OCI-LY3 (cell line): Measurements from ENCODE around the gene LRRC41.

Experiments
- CTCF ChIP-seq: fragments of 200-600, 300-600 bp; sonication (generic); IDR thresholded peaks from 2 replicates; pipeline ENCODE4 v1.5.1; 2014; ENCODE audit warnings: antibody characterized with exemption, low read length, low read depth
- EZH2phosphoT487 ChIP-seq: fragments of 200-600 bp; shearing (Covaris generic); IDR thresholded peaks from 2 replicates; pipeline ENCODE4 v1.6.1; 2018; ENCODE audit warnings: antibody characterized with exemption, mixed run types, low read depth

DNA sequence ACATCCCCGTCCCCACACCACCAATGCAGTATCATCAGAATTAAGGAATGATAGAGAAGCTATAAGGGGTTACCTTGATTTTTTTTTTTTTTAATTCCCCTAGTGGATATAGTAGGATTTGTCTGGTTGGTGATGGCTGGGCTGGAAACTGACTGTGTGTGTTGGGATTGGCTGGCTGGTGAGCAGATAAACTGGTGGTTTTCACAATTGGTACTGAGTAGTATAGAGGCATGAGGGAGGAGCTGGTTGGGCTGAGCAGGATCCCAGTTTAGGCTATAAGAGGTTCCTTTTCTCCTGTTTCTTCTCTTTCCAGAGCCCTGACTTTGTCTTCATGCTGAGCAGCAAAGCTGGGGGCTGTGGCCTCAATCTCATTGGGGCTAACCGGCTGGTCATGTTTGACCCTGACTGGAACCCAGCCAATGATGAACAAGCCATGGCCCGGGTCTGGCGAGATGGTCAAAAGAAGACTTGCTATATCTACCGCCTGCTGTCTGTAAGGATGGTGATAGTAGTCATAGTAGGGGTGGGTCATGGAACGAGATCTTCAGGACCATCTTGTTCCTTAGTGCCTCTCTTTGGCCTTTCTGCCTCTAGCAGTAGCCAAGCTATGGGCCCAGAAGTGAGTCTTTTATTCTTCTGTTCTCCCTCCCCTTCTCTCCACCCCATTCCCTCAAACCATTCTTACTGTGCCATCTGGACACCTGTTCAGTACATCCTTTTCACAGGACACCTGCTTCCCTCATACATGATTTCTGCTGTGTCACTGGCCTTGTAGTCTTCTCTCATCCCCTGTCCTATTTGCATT, 29.0 kb downstream of the LRRC41 start:
- TF ChIP-seq CTCF = no peak
- no peak for TF ChIP-seq EZH2phosphoT487
